SK-N-SH treated with all-trans-retinoic acid at 6 μM for 48 hours (cell line): ENCODE measurements around the gene LIFR.

Experiments used
- ATAC-seq: fragments of 200-7000 bp; cut with Tn5 transposase; 3 replicates; pipeline ENCODE4 v1.9.1; 2020; ENCODE audit warnings: mild to moderate bottlenecking, moderate library complexity
- ARNTL ChIP-seq: fragments of 450-650 bp; formaldehyde crosslinking; IDR thresholded peaks from 2 replicates; pipeline ENCODE4 v1.5.0; 2020; ENCODE audit warnings: low read depth, mild to moderate bottlenecking, moderate library complexity, borderline replicate concordance
- BACH2 ChIP-seq: fragments of 250-450 bp; sonication (Bioruptor Pico); IDR thresholded peaks from 2 replicates; pipeline ENCODE4 v1.9.0; 2021; ENCODE audit warnings: mild to moderate bottlenecking, borderline replicate concordance
- CSDC2 ChIP-seq: fragments of 250-450 bp; sonication (Bioruptor Pico); IDR thresholded peaks from 2 replicates; pipeline ENCODE4 v1.5.0; 2020; ENCODE audit warnings: mild to moderate bottlenecking, moderate library complexity
- ESRRG ChIP-seq: fragments of 250-450 bp; sonication (Bioruptor Pico); IDR thresholded peaks from 2 replicates; pipeline ENCODE4 v1.6.1; 2021; ENCODE audit warnings: mild to moderate bottlenecking
- GLIS3 ChIP-seq: fragments of 250-450 bp; sonication (Bioruptor Pico); IDR thresholded peaks from 2 replicates; pipeline ENCODE4 v1.5.0; 2020; ENCODE audit warnings: mild to moderate bottlenecking, moderate library complexity
- ISL1 ChIP-seq: fragments of 250-450 bp; sonication (Bioruptor Pico); IDR thresholded peaks from 2 replicates; pipeline ENCODE4 v2.1.2; 2022; ENCODE audit warnings: mild to moderate bottlenecking, moderate library complexity
- OSR1 ChIP-seq: fragments of 250-450 bp; sonication (Bioruptor Pico); IDR thresholded peaks from 2 replicates; pipeline ENCODE4 v1.8.0; 2022; ENCODE audit warnings: moderate library complexity, mild to moderate bottlenecking, inconsistent platforms
- PPARA ChIP-seq: fragments of 250-450 bp; sonication (Bioruptor Pico); IDR thresholded peaks from 2 replicates; pipeline ENCODE4 v1.5.0; 2020; ENCODE audit warnings: mild to moderate bottlenecking, borderline replicate concordance
- RARB ChIP-seq: fragments of 250-450 bp; sonication (Bioruptor Pico); IDR thresholded peaks from 2 replicates; pipeline ENCODE4 v1.8.0; 2021; ENCODE audit warnings: mild to moderate bottlenecking, moderate library complexity
- SNAI2 ChIP-seq: fragments of 250-450 bp; sonication (Bioruptor Pico); IDR thresholded peaks from 2 replicates; pipeline ENCODE4 v1.5.0; 2020; ENCODE audit warnings: mild to moderate bottlenecking, moderate library complexity
- TCF4 ChIP-seq: fragments of 250-450 bp; sonication (Bioruptor Pico); IDR thresholded peaks from 2 replicates; pipeline ENCODE4 v1.8.0; 2021; ENCODE audit warnings: mild to moderate bottlenecking, moderate library complexity, borderline replicate concordance
- TOX ChIP-seq: fragments of 250-450 bp; sonication (Bioruptor Pico); IDR thresholded peaks from 2 replicates; pipeline ENCODE4 v1.8.0; 2021; ENCODE audit warnings: mild to moderate bottlenecking, moderate library complexity, borderline replicate concordance
- ZC3H10 ChIP-seq: fragments of 250-450 bp; sonication (Bioruptor Pico); IDR thresholded peaks from 2 replicates; pipeline ENCODE4 v1.5.1; 2021; ENCODE audit warnings: mild to moderate bottlenecking, moderate library complexity
- ZFP3 ChIP-seq: fragments of 250-450 bp; sonication (Bioruptor Pico); IDR thresholded peaks from 2 replicates; pipeline ENCODE4 v1.5.0; 2020; ENCODE audit warnings: mild to moderate bottlenecking, moderate library complexity
- ZFP30 ChIP-seq: fragments of 450-650 bp; formaldehyde crosslinking; IDR thresholded peaks from 2 replicates; pipeline ENCODE4 v1.5.0; 2022; ENCODE audit warnings: mild to moderate bottlenecking, moderate library complexity
- ZNF565 ChIP-seq: fragments of 450-650 bp; formaldehyde crosslinking; conservative IDR thresholded peaks from 2 replicates; pipeline ENCODE4 v1.5.0; 2020; ENCODE audit warnings: low read depth, mild to moderate bottlenecking, moderate library complexity
- ZNF70 ChIP-seq: fragments of 450-650 bp; formaldehyde crosslinking; IDR thresholded peaks from 2 replicates; pipeline ENCODE4 v1.5.0; 2020; ENCODE audit warnings: mild to moderate bottlenecking, moderate library complexity
- ZNF8 ChIP-seq: fragments of 450-650 bp; formaldehyde crosslinking; IDR thresholded peaks from 2 replicates; pipeline ENCODE4 v1.5.0; 2020; ENCODE audit warnings: mild to moderate bottlenecking, moderate library complexity
- TF ChIP-seq, protein P1 (sequence below): fragments of 250-450 bp; sonication (Bioruptor Pico); IDR thresholded peaks from 2 replicates; pipeline ENCODE4 v1.5.1; 2020; ENCODE audit warnings: low read depth, mild to moderate bottlenecking, moderate library complexity
- TF ChIP-seq, protein P2 (sequence below): fragments of 250-450 bp; sonication (Bioruptor Pico); IDR thresholded peaks from 2 replicates; pipeline ENCODE4 v1.8.0; 2021; ENCODE audit warnings: low read depth, mild to moderate bottlenecking, moderate library complexity, borderline replicate concordance
- TF ChIP-seq, protein P3 (sequence below): fragments of 250-450 bp; sonication (Bioruptor Pico); IDR thresholded peaks from 2 replicates; pipeline ENCODE4 v1.8.0; 2020; ENCODE audit warnings: mild to moderate bottlenecking, moderate library complexity, borderline replicate concordance
- TF ChIP-seq, protein P4 (sequence below): fragments of 250-450 bp; sonication (Bioruptor Pico); IDR thresholded peaks from 2 replicates; pipeline ENCODE4 v1.5.0; 2020; ENCODE audit warnings: mild to moderate bottlenecking, moderate library complexity
- TF ChIP-seq, protein P5 (sequence below): fragments of 250-450 bp; sonication (Bioruptor Pico); IDR thresholded peaks from 2 replicates; pipeline ENCODE4 v1.5.1; 2021; ENCODE audit warnings: mild to moderate bottlenecking, moderate library complexity

The LIFR gene

DNA sequence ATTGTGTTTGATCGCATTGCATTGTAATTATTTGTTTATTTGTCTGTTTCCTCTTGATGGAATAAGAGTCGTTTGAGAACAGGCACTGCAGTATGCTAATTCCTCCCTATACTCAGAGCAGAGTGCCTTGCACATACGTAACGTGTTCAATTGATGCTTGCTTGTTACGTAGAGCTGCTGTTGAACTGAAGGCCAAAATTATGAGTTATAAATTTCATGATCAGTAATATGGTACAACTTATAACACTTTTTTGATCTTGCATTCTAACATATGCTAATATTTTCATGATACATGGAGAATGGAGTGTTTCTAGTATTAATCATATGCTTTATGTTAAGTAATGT is 26.5 kb upstream of the LIFR start:
- no peak for ATAC-seq
- no peak for TF ChIP-seq PPARA (CRISPR knock-in tag)
- no peak for TF ChIP-seq ZNF565 (CRISPR knock-in tag)
- TF ChIP-seq, protein P1, sequence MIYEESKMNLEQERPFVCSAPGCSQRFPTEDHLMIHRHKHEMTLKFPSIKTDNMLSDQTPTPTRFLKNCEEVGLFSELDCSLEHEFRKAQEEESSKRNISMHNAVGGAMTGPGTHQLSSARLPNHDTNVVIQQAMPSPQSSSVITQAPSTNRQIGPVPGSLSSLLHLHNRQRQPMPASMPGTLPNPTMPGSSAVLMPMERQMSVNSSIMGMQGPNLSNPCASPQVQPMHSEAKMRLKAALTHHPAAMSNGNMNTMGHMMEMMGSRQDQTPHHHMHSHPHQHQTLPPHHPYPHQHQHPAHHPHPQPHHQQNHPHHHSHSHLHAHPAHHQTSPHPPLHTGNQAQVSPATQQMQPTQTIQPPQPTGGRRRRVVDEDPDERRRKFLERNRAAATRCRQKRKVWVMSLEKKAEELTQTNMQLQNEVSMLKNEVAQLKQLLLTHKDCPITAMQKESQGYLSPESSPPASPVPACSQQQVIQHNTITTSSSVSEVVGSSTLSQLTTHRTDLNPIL (CRISPR knock-in tag), result no peak

DNA sequence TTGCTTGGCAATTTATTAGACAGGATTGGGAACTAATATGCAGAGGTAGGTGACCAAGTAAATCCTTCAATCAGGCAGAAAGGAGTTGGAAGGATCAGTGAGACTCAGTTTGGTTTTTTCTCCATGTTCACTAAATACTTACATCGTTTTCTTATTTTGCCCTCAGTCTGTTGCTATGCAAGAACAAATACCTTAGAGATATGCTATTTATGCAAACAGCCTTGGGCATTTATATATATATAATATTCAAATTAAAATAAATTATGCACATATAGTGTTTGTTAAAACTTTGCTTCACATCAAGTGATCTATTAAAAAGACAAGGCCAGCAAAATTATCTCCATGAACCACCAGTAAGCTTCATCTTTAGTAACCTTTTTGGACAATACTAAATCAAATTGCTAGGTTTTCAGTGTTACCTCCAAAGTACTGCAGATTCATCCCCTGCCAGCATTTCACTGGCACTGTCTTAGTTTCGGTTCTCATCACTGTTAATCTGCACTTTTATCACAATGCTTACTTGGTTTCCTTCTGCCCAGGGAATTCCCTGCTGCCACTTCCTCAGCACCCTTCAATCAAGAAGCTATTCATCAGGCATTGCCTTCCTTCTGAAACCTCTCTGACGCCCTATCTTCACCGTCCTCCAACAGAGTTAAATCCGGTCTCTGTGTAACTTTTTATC is 26.0 kb upstream of the LIFR start:
- no peak for ATAC-seq
- TF ChIP-seq ARNTL, result no peak
- no peak for TF ChIP-seq ZNF8
- no peak for TF ChIP-seq PPARA (CRISPR knock-in tag)
- no peak for TF ChIP-seq CSDC2 (CRISPR knock-in tag)
- TF ChIP-seq ZNF565 (CRISPR knock-in tag), result no peak
- no peak for TF ChIP-seq ZFP30 (CRISPR knock-in tag)
- no peak for TF ChIP-seq ZC3H10
- no peak for TF ChIP-seq ZNF70 (CRISPR knock-in tag)
- TF ChIP-seq GLIS3, result no peak
- no peak for TF ChIP-seq TCF4 (CRISPR knock-in tag)

DNA sequence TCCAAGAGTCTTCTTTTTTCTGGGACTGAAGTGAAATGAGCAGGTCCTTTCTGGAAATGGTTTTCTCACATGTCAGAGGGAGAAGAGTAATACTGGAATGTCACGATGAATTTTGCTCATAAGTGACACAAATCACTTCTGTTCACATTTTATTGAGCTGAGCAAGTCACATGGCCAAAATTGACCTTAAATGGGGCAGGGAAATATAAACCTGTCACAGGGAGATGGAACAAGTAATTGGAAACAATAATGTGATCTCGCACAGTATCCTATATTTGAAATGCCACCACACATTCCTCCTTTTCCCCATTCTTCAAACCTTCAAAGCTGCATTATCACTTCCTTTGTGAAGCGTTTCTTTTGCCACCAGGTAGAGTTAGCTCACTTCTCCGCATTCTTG is 25.2 kb upstream of the LIFR start:
- no peak for ATAC-seq
- TF ChIP-seq TOX (CRISPR knock-in tag) (no peak), OSR1 (no peak), ESRRG (CRISPR knock-in tag) (no peak), ARNTL (no peak), SNAI2 (no peak), BACH2 (CRISPR knock-in tag) (no peak), ZNF70 (CRISPR knock-in tag) (no peak), ZNF8 (no peak), RARB (CRISPR knock-in tag) (no peak), ZFP3 (CRISPR knock-in tag) (no peak), ISL1 (CRISPR knock-in tag) (no peak), ZNF565 (CRISPR knock-in tag) (no peak)
- TF ChIP-seq, protein P2, sequence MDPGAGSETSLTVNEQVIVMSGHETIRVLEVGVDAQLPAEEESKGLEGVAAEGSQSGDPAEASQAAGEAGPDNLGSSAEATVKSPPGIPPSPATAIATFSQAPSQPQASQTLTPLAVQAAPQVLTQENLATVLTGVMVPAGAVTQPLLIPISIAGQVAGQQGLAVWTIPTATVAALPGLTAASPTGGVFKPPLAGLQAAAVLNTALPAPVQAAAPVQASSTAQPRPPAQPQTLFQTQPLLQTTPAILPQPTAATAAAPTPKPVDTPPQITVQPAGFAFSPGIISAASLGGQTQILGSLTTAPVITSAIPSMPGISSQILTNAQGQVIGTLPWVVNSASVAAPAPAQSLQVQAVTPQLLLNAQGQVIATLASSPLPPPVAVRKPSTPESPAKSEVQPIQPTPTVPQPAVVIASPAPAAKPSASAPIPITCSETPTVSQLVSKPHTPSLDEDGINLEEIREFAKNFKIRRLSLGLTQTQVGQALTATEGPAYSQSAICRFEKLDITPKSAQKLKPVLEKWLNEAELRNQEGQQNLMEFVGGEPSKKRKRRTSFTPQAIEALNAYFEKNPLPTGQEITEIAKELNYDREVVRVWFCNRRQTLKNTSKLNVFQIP, result no peak
- TF ChIP-seq, protein P3, sequence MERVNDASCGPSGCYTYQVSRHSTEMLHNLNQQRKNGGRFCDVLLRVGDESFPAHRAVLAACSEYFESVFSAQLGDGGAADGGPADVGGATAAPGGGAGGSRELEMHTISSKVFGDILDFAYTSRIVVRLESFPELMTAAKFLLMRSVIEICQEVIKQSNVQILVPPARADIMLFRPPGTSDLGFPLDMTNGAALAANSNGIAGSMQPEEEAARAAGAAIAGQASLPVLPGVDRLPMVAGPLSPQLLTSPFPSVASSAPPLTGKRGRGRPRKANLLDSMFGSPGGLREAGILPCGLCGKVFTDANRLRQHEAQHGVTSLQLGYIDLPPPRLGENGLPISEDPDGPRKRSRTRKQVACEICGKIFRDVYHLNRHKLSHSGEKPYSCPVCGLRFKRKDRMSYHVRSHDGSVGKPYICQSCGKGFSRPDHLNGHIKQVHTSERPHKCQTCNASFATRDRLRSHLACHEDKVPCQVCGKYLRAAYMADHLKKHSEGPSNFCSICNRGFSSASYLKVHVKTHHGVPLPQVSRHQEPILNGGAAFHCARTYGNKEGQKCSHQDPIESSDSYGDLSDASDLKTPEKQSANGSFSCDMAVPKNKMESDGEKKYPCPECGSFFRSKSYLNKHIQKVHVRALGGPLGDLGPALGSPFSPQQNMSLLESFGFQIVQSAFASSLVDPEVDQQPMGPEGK (CRISPR knock-in tag), result no peak
- TF ChIP-seq, protein P1 (CRISPR knock-in tag), result no peak
- TF ChIP-seq, protein P4, sequence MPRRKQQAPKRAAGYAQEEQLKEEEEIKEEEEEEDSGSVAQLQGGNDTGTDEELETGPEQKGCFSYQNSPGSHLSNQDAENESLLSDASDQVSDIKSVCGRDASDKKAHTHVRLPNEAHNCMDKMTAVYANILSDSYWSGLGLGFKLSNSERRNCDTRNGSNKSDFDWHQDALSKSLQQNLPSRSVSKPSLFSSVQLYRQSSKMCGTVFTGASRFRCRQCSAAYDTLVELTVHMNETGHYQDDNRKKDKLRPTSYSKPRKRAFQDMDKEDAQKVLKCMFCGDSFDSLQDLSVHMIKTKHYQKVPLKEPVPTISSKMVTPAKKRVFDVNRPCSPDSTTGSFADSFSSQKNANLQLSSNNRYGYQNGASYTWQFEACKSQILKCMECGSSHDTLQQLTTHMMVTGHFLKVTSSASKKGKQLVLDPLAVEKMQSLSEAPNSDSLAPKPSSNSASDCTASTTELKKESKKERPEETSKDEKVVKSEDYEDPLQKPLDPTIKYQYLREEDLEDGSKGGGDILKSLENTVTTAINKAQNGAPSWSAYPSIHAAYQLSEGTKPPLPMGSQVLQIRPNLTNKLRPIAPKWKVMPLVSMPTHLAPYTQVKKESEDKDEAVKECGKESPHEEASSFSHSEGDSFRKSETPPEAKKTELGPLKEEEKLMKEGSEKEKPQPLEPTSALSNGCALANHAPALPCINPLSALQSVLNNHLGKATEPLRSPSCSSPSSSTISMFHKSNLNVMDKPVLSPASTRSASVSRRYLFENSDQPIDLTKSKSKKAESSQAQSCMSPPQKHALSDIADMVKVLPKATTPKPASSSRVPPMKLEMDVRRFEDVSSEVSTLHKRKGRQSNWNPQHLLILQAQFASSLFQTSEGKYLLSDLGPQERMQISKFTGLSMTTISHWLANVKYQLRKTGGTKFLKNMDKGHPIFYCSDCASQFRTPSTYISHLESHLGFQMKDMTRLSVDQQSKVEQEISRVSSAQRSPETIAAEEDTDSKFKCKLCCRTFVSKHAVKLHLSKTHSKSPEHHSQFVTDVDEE, result no peak
- TF ChIP-seq, protein P5, sequence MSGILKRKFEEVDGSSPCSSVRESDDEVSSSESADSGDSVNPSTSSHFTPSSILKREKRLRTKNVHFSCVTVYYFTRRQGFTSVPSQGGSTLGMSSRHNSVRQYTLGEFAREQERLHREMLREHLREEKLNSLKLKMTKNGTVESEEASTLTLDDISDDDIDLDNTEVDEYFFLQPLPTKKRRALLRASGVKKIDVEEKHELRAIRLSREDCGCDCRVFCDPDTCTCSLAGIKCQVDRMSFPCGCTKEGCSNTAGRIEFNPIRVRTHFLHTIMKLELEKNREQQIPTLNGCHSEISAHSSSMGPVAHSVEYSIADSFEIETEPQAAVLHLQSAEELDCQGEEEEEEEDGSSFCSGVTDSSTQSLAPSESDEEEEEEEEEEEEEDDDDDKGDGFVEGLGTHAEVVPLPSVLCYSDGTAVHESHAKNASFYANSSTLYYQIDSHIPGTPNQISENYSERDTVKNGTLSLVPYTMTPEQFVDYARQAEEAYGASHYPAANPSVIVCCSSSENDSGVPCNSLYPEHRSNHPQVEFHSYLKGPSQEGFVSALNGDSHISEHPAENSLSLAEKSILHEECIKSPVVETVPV (CRISPR knock-in tag), result no peak
